IMR-90 (cell line): ENCODE data around the gene ZKSCAN1. TPM values are rescaled to one million over a fixed set of nuclear protein-coding genes. Genes with fewer than 3 reads are reported as not detected.

Experiments used
- ATAC-seq: fragments of 200-7000 bp; cut with Tn5 transposase; 2 replicates; pipeline ENCODE4 v1.9.1; 2020; ENCODE audit warnings: low read depth, mild to moderate bottlenecking, moderate library complexity
- BruUV-seq: library from RNA; stranded (reverse); fragments of 400-500 nt; replicated peaks from 2 replicates; lab custom pipeline; 2021; lab: Mats Ljungman, UMichigan
- CTCF ChIA-PET: fragments of 300-600 bp; formaldehyde crosslinking; extraction: SDS; loops from one replicate; lab custom pipeline; 2021; ENCODE audit warnings: antibody characterized with exemption; lab: Yijun Ruan, JAX
- POLR2A ChIA-PET: fragments of 300-600 bp; sonication (Branson Sonifier 250); formaldehyde crosslinking; loops from one replicate; lab custom pipeline; 2022; ENCODE audit warnings: antibody characterized with exemption; ENCODE audit not compliant: unreplicated experiment; lab: Charles Lee
- DNase-seq: peaks from one replicate; pipeline ENCODE4 v3.0.0; 2013
- H2AFZ ChIP-seq: replicated peaks from 2 replicates; pipeline ENCODE3; 2013; ENCODE audit warnings: low read length, mild to moderate bottlenecking; ENCODE audit not compliant: poor library complexity
- H2AK5ac ChIP-seq: 2 replicates; pipeline ENCODE4 v1.6.1; 2013; ENCODE audit warnings: low read depth, low read length, inconsistent platforms
- H2AK9ac ChIP-seq: replicated peaks from 2 replicates; pipeline ENCODE3; 2013; ENCODE audit warnings: mild to moderate bottlenecking, low read depth, low read length, moderate library complexity; ENCODE audit not compliant: poor library complexity
- H2BK120ac ChIP-seq: 2 replicates; pipeline ENCODE4 v1.6.1; 2013; ENCODE audit warnings: low read depth, low read length, inconsistent platforms
- H2BK15ac ChIP-seq: 3 replicates; pipeline ENCODE4 v1.6.1; 2013; ENCODE audit warnings: low read depth, low read length, inconsistent platforms
- H2BK20ac ChIP-seq: 2 replicates; pipeline ENCODE4 v1.6.1; 2013; ENCODE audit warnings: low read depth, mild to moderate bottlenecking, inconsistent platforms, low read length, moderate library complexity
- H2BK5ac ChIP-seq: 2 replicates; pipeline ENCODE4 v1.6.1; 2013; ENCODE audit warnings: mild to moderate bottlenecking, low read depth, low read length, inconsistent platforms; ENCODE audit not compliant: poor library complexity, severe bottlenecking
- H3K14ac ChIP-seq: replicated peaks from 2 replicates; pipeline ENCODE4 v1.6.1; 2013; ENCODE audit warnings: low read depth, low read length, inconsistent platforms
- H3K18ac ChIP-seq: 2 replicates; pipeline ENCODE4 v1.6.1; 2013; ENCODE audit warnings: low read depth, low read length, control low read depth
- H3K23ac ChIP-seq: 2 replicates; pipeline ENCODE4 v1.6.1; 2013; ENCODE audit warnings: low read depth, low read length, inconsistent platforms
- H3K27ac ChIP-seq: 2 replicates; pipeline ENCODE4 v1.5.1; 2013; ENCODE audit warnings: mild to moderate bottlenecking, control low read depth, low read length; ENCODE audit not compliant: insufficient read depth
- H3K27me3 ChIP-seq: 2 replicates; pipeline ENCODE4 v1.6.1; 2013; ENCODE audit warnings: low read length; ENCODE audit not compliant: control insufficient read depth, insufficient read depth
- H3K36me3 ChIP-seq: 2 replicates; pipeline ENCODE4 v1.6.1; 2013; ENCODE audit warnings: low read length, mixed read lengths; ENCODE audit not compliant: control insufficient read depth, insufficient read depth
- H3K4ac ChIP-seq: 2 replicates; pipeline ENCODE4 v1.6.1; 2013; ENCODE audit warnings: low read depth, low read length, inconsistent platforms
- H3K4me1 ChIP-seq: 2 replicates; pipeline ENCODE4 v1.6.1; 2013; ENCODE audit warnings: low read length, mixed read lengths; ENCODE audit not compliant: control insufficient read depth, insufficient read depth
- H3K4me2 ChIP-seq: 2 replicates; pipeline ENCODE4 v1.6.1; 2013; ENCODE audit warnings: low read depth, mild to moderate bottlenecking, control low read depth, low read length, moderate library complexity
- H3K4me3 ChIP-seq: 2 replicates; pipeline ENCODE4 v1.5.1; 2013; ENCODE audit warnings: low read depth, mild to moderate bottlenecking, control low read depth, low read length, moderate library complexity; ENCODE audit not compliant: insufficient read depth
- H3K56ac ChIP-seq: 2 replicates; pipeline ENCODE4 v1.6.1; 2013; ENCODE audit warnings: low read length, inconsistent platforms; ENCODE audit not compliant: insufficient read depth; ENCODE audit errors: extremely low read depth
- H3K79me1 ChIP-seq, 2 experiments: 2 replicates each; pipeline ENCODE4 v1.6.1; 2013; ENCODE audit warnings: low read length in 2 of 2, inconsistent platforms in 1 of 2, low read depth in 1 of 2
- H3K9ac ChIP-seq: 2 replicates; pipeline ENCODE4 v1.6.1; 2013; ENCODE audit warnings: low read depth, low read length, control low read depth
- H3K9me1 ChIP-seq: 2 replicates; pipeline ENCODE4 v1.6.1; 2013; ENCODE audit warnings: low read length, inconsistent platforms; ENCODE audit not compliant: insufficient read depth
- H3K9me3 ChIP-seq: 2 replicates; pipeline ENCODE4 v1.6.1; 2013; ENCODE audit warnings: low read length; ENCODE audit not compliant: control insufficient read depth, insufficient read depth
- H4K20me1 ChIP-seq: 2 replicates; pipeline ENCODE4 v1.6.1; 2013; ENCODE audit warnings: low read length, inconsistent platforms; ENCODE audit not compliant: insufficient read depth
- H4K5ac ChIP-seq: 2 replicates; pipeline ENCODE4 v1.6.1; 2013; ENCODE audit warnings: mild to moderate bottlenecking, low read depth, low read length, control low read depth
- H4K8ac ChIP-seq, 2 experiments: 2 replicates each; pipeline ENCODE4 v1.6.1; 2013; ENCODE audit warnings: low read depth in 2 of 2, low read length in 2 of 2, control low read depth in 1 of 2, inconsistent platforms in 1 of 2
- H4K91ac ChIP-seq: 2 replicates; pipeline ENCODE4 v1.6.1; 2013; ENCODE audit warnings: low read depth, low read length, inconsistent platforms; ENCODE audit not compliant: insufficient read depth
- BHLHE40 ChIP-seq: fragments of 150-350 bp; IDR thresholded peaks from 2 replicates; pipeline ENCODE4 v1.6.1; 2016; ENCODE audit warnings: mild to moderate bottlenecking, low read depth, low read length
- CEBPB ChIP-seq: IDR thresholded peaks from 2 replicates; pipeline ENCODE4 v1.6.1; 2012; ENCODE audit warnings: low read depth, low read length, improper control_type of control experiment
- ELK1 ChIP-seq: fragments of 150-350 bp; IDR thresholded peaks from 2 replicates; pipeline ENCODE4 v1.6.1; 2016; ENCODE audit warnings: low read depth, mild to moderate bottlenecking, low read length, moderate library complexity, borderline replicate concordance
- FOS ChIP-seq: fragments of 150-350 bp; IDR thresholded peaks from 2 replicates; pipeline ENCODE4 v1.6.1; 2016; ENCODE audit warnings: low read depth, low read length
- MAFK ChIP-seq: IDR thresholded peaks from 2 replicates; pipeline ENCODE4 v1.6.1; 2012; ENCODE audit warnings: low read depth, low read length, improper control_type of control experiment
- MAZ ChIP-seq: IDR thresholded peaks from 2 replicates; pipeline ENCODE4 v1.6.1; 2012; ENCODE audit warnings: low read depth, mild to moderate bottlenecking, low read length, improper control_type of control experiment, moderate library complexity, borderline replicate concordance
- MXI1 ChIP-seq: IDR thresholded peaks from 2 replicates; pipeline ENCODE4 v1.6.1; 2012; ENCODE audit warnings: low read depth, mild to moderate bottlenecking, low read length, moderate library complexity, borderline replicate concordance
- NFE2L2 ChIP-seq: fragments of 150-350 bp; IDR thresholded peaks from 2 replicates; pipeline ENCODE4 v1.6.1; 2016; ENCODE audit warnings: low read depth, mild to moderate bottlenecking, low read length
- POLR2A ChIP-seq: IDR thresholded peaks from 2 replicates; pipeline ENCODE4 v1.6.1; 2012; ENCODE audit warnings: mild to moderate bottlenecking, low read depth, low read length
- RCOR1 ChIP-seq: IDR thresholded peaks from 2 replicates; pipeline ENCODE4 v1.6.1; 2012; ENCODE audit warnings: mild to moderate bottlenecking, low read length, improper control_type of control experiment; ENCODE audit not compliant: insufficient replicate concordance
- RFX5 ChIP-seq: IDR thresholded peaks from 2 replicates; pipeline ENCODE4 v1.8.0; 2012; ENCODE audit warnings: low read depth, mild to moderate bottlenecking, low read length, moderate library complexity
- SMC3 ChIP-seq: fragments of 150-350 bp; IDR thresholded peaks from 2 replicates; pipeline ENCODE4 v1.6.1; 2016; ENCODE audit warnings: low read depth, mild to moderate bottlenecking, antibody characterized with exemption, low read length, moderate library complexity
- USF2 ChIP-seq: fragments of 150-350 bp; IDR thresholded peaks from 2 replicates; pipeline ENCODE4 v1.6.1; 2017; ENCODE audit warnings: mild to moderate bottlenecking, antibody characterized with exemption, low read length, low read depth
- WGBS, 2 experiments: methylation state at CpG; one replicate each; pipeline versions ENCODE4 v1.1.5 to v1.1.7; 2013; ENCODE audit warnings: missing lambda C conversion rate in 2 of 2; ENCODE audit not compliant: insufficient read length in 1 of 2; ENCODE audit errors: extremely low coverage in 2 of 2; 5-methylcytosine and 5-hydroxymethylcytosine counted together
- dilution Hi-C: fragments of 300-500 bp; cut with HindIII; formaldehyde crosslinking; loops from one replicate; pipeline ENCODE4 v1.14.3; 2018; ENCODE audit warnings: low sequenced_read_pairs; ENCODE audit not compliant: unreplicated experiment
- in situ Hi-C: fragments of 300-500 bp; cut with MboI; formaldehyde crosslinking; loops from 3 replicates; pipeline ENCODE4 v1.14.3; 2019; ENCODE audit warnings: low sequenced_read_pairs, inconsistent platforms, mixed read lengths
- intact Hi-C: fragments of 100-400 bp; cut with micrococcal nuclease; formaldehyde crosslinking; loops from 2 replicates; pipeline ENCODE4 v1.10.0; 2022
- polyA plus RNA-seq, 3 experiments: library from polyadenylated mRNA; depleted of rRNA; stranded (reverse); fragments of >200 nt; gene quantifications; 2 replicates each; pipeline ENCODE4 v1.2.3, GENCODE V29; 2012; ENCODE audit warnings: low replicate concordance in 1 of 3
- total RNA-seq: library from RNA; depleted of rRNA; stranded (reverse); fragments of >200 nt; gene quantifications from 2 replicates; pipeline ENCODE4 v1.2.3, GENCODE V29; 2012

Gene ZKSCAN1
- total and polyA plus RNA-seq, 2 of the 4 experiments (the other 2 are of a cell fraction), result 13.7 to 40.7 TPM

GRCh38 chr7:100051611-100052010 is 36.2 kb downstream of the ZKSCAN1 start:
- Histone ChIP-seq H2BK120ac (no peak overlapping the region), H3K23ac (no peak overlapping the region), H3K27ac (no peak overlapping the region), H4K8ac (no peak overlapping the region), H4K20me1 (peaks cover 3% of the 10 kb centered on the region; the same call in 1 of the 2 replicates), H3K27me3 (no peaks in the 10 kb centered on the region), H4K91ac (no peak overlapping the region), H3K36me3 (peaks cover 4% of the 10 kb centered on the region; the same call in 1 of the 2 replicates), H3K56ac (no peak overlapping the region), H3K4me2 (no peak overlapping the region), H3K18ac (no peak overlapping the region), H3K9ac (no peak overlapping the region), H2AK9ac (no peak overlapping the region), H3K4me3 (no peak overlapping the region), H2BK5ac (no peak overlapping the region), H3K9me1 (no peaks in the 10 kb centered on the region), H3K14ac (no peak overlapping the region), H2BK15ac (no peak overlapping the region), H3K9me3 (no peaks in the 10 kb centered on the region), H2BK20ac (no peak overlapping the region), H4K5ac (no peak overlapping the region), H2AFZ (no peak overlapping the region), H3K4me1 (peaks cover 4% of the 10 kb centered on the region; the same call in 1 of the 2 replicates), H3K4ac (no peak overlapping the region), H3K79me1 (peaks cover 12 to 33% of the 10 kb centered on the region in 2 experiments), H2AK5ac (no peak overlapping the region)
- in situ Hi-C loops, result loop anchor here (5.0 to 10.0 kb wide), 2 partner anchors 59 to 137 kb away; partner anchors contain the start of gene TRIM4
- WGBS, 2 experiments, result 100% methylated on average over 1 of the region's 3 CpGs; no CpG with 5 or more reads in 1 of the 2 experiments
- ChIA-PET CTCF (interaction anchor here (1.2 to 1.3 kb wide), 2 partner anchors 57 to 138 kb away, joined by 6 to 7 read pairs; no protein-coding TSS in a partner anchor), POLR2A (no interaction called here)
- no peak for ATAC-seq
- dilution Hi-C loops, result no loop called here
- intact Hi-C loops, result loop anchor here (10.0 kb wide), 1 partner anchor 127 kb away; the partner anchor contains the start of gene GJC3
- no peak for DNase-seq
- TF ChIP-seq POLR2A (no peak), CEBPB (no peak), RFX5 (no peak), SMC3 (no peak), ELK1 (no peak), BHLHE40 (no peak), FOS (no peak), NFE2L2 (no peak), RCOR1 (no peak), MAFK (no peak), USF2 (no peak), MXI1 (no peak), MAZ (no peak)
- BruUV-seq, result no TSS peak
